Testis (tissue), 3 donors: Measurements from ENCODE around the gene C6orf118. TPM values are rescaled to one million over a fixed set of nuclear protein-coding genes. Genes with fewer than 3 reads are reported as not detected.

Experiments used
- DNase-seq: peaks from one replicate; pipeline ENCODE4 v3.0.0-alpha.2; 2019
- H3K27ac ChIP-seq, 2 donors: fragments of 200-600 bp; sonication (generic); one replicate each; pipeline ENCODE4 v1.5.1; 2019
- H3K27me3 ChIP-seq: fragments of 200-600 bp; sonication (generic); one replicate; pipeline ENCODE4 v1.5.1; 2019
- H3K36me3 ChIP-seq: fragments of 200-600 bp; sonication (generic); one replicate; pipeline ENCODE4 v1.5.1; 2017; ENCODE audit warnings: low read depth; ENCODE audit errors: missing control alignments
- H3K4me1 ChIP-seq: fragments of 200-600 bp; sonication (generic); one replicate; pipeline ENCODE4 v1.5.1; 2019
- H3K4me3 ChIP-seq, 2 donors: fragments of 200-600 bp; sonication (generic); one replicate each; pipeline ENCODE4 v1.5.1; 2017 to 2019
- H3K9me3 ChIP-seq: fragments of 200-600 bp; sonication (generic); one replicate; pipeline ENCODE4 v1.5.1; 2017
- CTCF ChIP-seq, 3 experiments: fragments of 450-650 bp in 2 of 3; fragments of 200-600 bp in 1 of 3; sonication (generic) in 1 of 3; IDR thresholded peaks; one replicate each; pipeline ENCODE4 v1.5.1; 2016 to 2019; ENCODE audit warnings: antibody characterized with exemption in 3 of 3, mild to moderate bottlenecking in 2 of 3, moderate library complexity in 1 of 3
- POLR2A ChIP-seq: fragments of 450-650 bp; IDR thresholded peaks from one replicate; pipeline ENCODE4 v1.6.1; 2017; ENCODE audit warnings: antibody characterized with exemption, mild to moderate bottlenecking, moderate library complexity
- WGBS, 2 donors: methylation state at CpG; one replicate each; pipeline ENCODE4 v1.1.5; 2018; 5-methylcytosine and 5-hydroxymethylcytosine counted together
- intact Hi-C: fragments of 100-400 bp; cut with DNase I; formaldehyde crosslinking; loops from one replicate; pipeline ENCODE4 v1.15.1; 2023; ENCODE audit warnings: low total_unique reads
- polyA plus RNA-seq: library from polyadenylated mRNA; stranded (reverse); fragments of 350-450 nt; fragmentation: Illumina TruSeq; extraction: RNeasy Lipid Tissue Mini Kit (QIAGEN cat#74804); gene quantifications from one replicate; pipeline ENCODE4 v1.2.3, GENCODE V29; 2014; ENCODE audit warnings: low read depth, low replicate concordance; ENCODE audit not compliant: insufficient read depth
- total RNA-seq, 2 donors: library from RNA; depleted of rRNA; stranded (reverse); fragments of >200 nt; gene quantifications; one replicate each; pipeline ENCODE4 v1.2.3, GENCODE V29; 2016

Gene C6orf118
- total and polyA plus RNA-seq, 3 donors from 2014 or later = 5.6 to 18.3 (median 16.1) TPM

DNA sequence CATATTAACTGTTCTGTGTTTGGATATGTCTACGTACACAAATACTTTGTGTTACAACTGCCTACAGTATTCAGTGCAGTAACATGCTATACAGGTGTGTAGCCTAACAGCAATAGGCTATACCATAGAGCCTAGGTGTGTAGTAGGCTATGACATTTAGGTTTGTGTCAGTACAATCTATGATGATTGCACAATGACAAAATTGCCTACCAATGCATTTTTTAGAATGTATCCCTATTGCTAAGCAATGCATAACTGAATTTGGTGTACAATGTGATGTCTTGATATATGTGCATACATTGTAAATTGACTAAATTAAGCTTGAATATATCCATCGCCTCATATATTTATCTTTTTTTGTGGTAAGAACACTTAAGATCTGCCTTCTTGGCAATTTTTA, 48.9 kb downstream of the C6orf118 start:
- no peak for DNase-seq
- intact Hi-C loops = no loop called here
- WGBS, 2 donors = 44 to 66% methylated on average over 2 of the region's 2 CpGs
- H3K4me3 ChIP-seq = no peak overlapping the region
- no peaks in the 10 kb centered on the region for H3K36me3 ChIP-seq
- no peaks in the 10 kb centered on the region for H3K4me1 ChIP-seq
- H3K9me3 ChIP-seq = no peaks in the 10 kb centered on the region
- H3K27ac ChIP-seq = no peak overlapping the region
- no peaks in the 10 kb centered on the region for H3K27me3 ChIP-seq
- TF ChIP-seq CTCF (IDR thresholded peaks at IDR 0.05) (no peak), POLR2A (no peak)

GRCh38 chr6:165249808-165250207, 59.6 kb downstream of the C6orf118 start:
- WGBS, 2 donors = 61 to 71% methylated on average over 3 of the region's 3 CpGs
- H3K9me3 ChIP-seq = no peaks in the 10 kb centered on the region
- intact Hi-C loops = no loop called here
- H3K4me3 ChIP-seq = no peak overlapping the region
- no peak for DNase-seq
- H3K27me3 ChIP-seq = no peaks in the 10 kb centered on the region
- no peaks in the 10 kb centered on the region for H3K4me1 ChIP-seq
- no peak overlapping the region for H3K27ac ChIP-seq
- TF ChIP-seq CTCF (IDR thresholded peaks at IDR 0.05) (no peak), POLR2A (no peak)
- no peaks in the 10 kb centered on the region for H3K36me3 ChIP-seq

- TF ChIP-seq POLR2A (no peak), CTCF (IDR thresholded peaks at IDR 0.05) (no peak)
- H3K4me1 ChIP-seq = no peaks in the 10 kb centered on the region
- intact Hi-C loops = no loop called here
- no peak overlapping the region for H3K4me3 ChIP-seq
- no peaks in the 10 kb centered on the region for H3K36me3 ChIP-seq
- DNase-seq = no peak
- no peaks in the 10 kb centered on the region for H3K27me3 ChIP-seq
- 54 to 59% methylated on average over 2 of the region's 2 CpGs for WGBS, 2 donors
- H3K27ac ChIP-seq = no peak overlapping the region
- no peaks in the 10 kb centered on the region for H3K9me3 ChIP-seq
Observed at GRCh38 chr6:165245701-165246100, 63.7 kb downstream of the C6orf118 start.

- H3K9me3 ChIP-seq = no peaks in the 10 kb centered on the region
- no peaks in the 10 kb centered on the region for H3K36me3 ChIP-seq
- peak in 1 of 3 experiments; percentile 17 for TF ChIP-seq CTCF (IDR thresholded peaks at IDR 0.05)
- no peak for TF ChIP-seq POLR2A
- intact Hi-C loops = no loop called here
- 46 to 83% methylated on average over 4 of the region's 4 CpGs for WGBS, 2 donors
- no peaks in the 10 kb centered on the region for H3K27me3 ChIP-seq
- no peaks in the 10 kb centered on the region for H3K4me1 ChIP-seq
- DNase-seq = peak; percentile 21
- no peak overlapping the region for H3K27ac ChIP-seq
- no peak overlapping the region for H3K4me3 ChIP-seq
Observed at GRCh38 chr6:165245287-165245686, 64.1 kb downstream of the C6orf118 start.

GRCh38 chr6:165244524-165245247, 64.7 kb downstream of the C6orf118 start:
- DNase-seq = no peak
- no peak overlapping the region for H3K4me3 ChIP-seq
- WGBS, 2 donors = 71 to 72% methylated on average over 12 of the region's 12 CpGs
- no peak overlapping the region for H3K27ac ChIP-seq
- H3K27me3 ChIP-seq = no peaks in the 10 kb centered on the region
- no peaks in the 10 kb centered on the region for H3K9me3 ChIP-seq
- TF ChIP-seq CTCF (IDR thresholded peaks at IDR 0.05) (no peak), POLR2A (no peak)
- H3K4me1 ChIP-seq = no peaks in the 10 kb centered on the region
- intact Hi-C loops = no loop called here
- H3K36me3 ChIP-seq = no peaks in the 10 kb centered on the region
